Fibroblast of mammary gland (primary cell): Measurements from ENCODE around the gene CEP164.

Experiments used
- DNase-seq: peaks from one replicate; pipeline ENCODE4 v3.0.0-alpha.2; 2010; ENCODE audit warnings: low read depth
- H3K4me3 ChIP-seq: 2 replicates; pipeline ENCODE4 v1.5.1; 2011; ENCODE audit warnings: low read depth, mild to moderate bottlenecking, low read length, moderate library complexity; ENCODE audit not compliant: control insufficient read depth
- CTCF ChIP-seq: conservative IDR thresholded peaks from 2 replicates; pipeline ENCODE4 v1.5.1; 2011; ENCODE audit warnings: low read depth, low read length, inconsistent platforms; ENCODE audit not compliant: control insufficient read depth, insufficient read depth

Gene CEP164

GRCh38 chr11:117387992-117388755, 60.5 kb downstream of the CEP164 start:
- DNase-seq = peak; percentile 62
- no peak overlapping the region for H3K4me3 ChIP-seq
- no peak for TF ChIP-seq CTCF

- H3K4me3 ChIP-seq = no peak overlapping the region
- TF ChIP-seq CTCF = no peak
- DNase-seq = no peak
These were observed 63.1 kb downstream of the CEP164 start for GRCh38 chr11:117390743-117391142.

GRCh38 chr11:117391181-117391580, 63.5 kb downstream of the CEP164 start:
- TF ChIP-seq CTCF = no peak
- no peak overlapping the region for H3K4me3 ChIP-seq
- DNase-seq = no peak

- H3K4me3 ChIP-seq = no peak overlapping the region
- DNase-seq = no peak
- no peak for TF ChIP-seq CTCF
These were observed 64.5 kb downstream of the CEP164 start for GRCh38 chr11:117392001-117392690.

GRCh38 chr11:117392979-117393378, 65.3 kb downstream of the CEP164 start:
- no peak for TF ChIP-seq CTCF
- no peak for DNase-seq
- H3K4me3 ChIP-seq = no peak overlapping the region

GRCh38 chr11:117394221-117394925, 66.7 kb downstream of the CEP164 start:
- no peak overlapping the region for H3K4me3 ChIP-seq
- DNase-seq = no peak
- no peak for TF ChIP-seq CTCF
